PC-3 (cell line): ENCODE measurements around the gene COG5. TPM values are rescaled to one million over a fixed set of nuclear protein-coding genes. Genes with fewer than 3 reads are reported as not detected.

Experiments used
- ATAC-seq: fragments of 200-7000 bp; cut with Tn5 transposase; 2 replicates; pipeline ENCODE4 v1.9.1; 2020; ENCODE audit warnings: mild to moderate bottlenecking, moderate library complexity
- BruUV-seq: library from RNA; stranded (reverse); fragments of 400-500 nt; replicated peaks from 2 replicates; lab custom pipeline; 2021; lab: Mats Ljungman, UMichigan
- CTCF ChIA-PET: fragments of 300-600 bp; sonication (Branson Sonifier 250); formaldehyde crosslinking; loops from one replicate; lab custom pipeline; 2022; ENCODE audit warnings: antibody characterized with exemption; lab: Charles Lee
- POLR2A ChIA-PET: fragments of 300-600 bp; sonication (Branson Sonifier 250); formaldehyde crosslinking; loops from one replicate; lab custom pipeline; 2022; ENCODE audit warnings: antibody characterized with exemption; ENCODE audit not compliant: unreplicated experiment; lab: Charles Lee
- DNase-seq: peaks from one replicate; pipeline ENCODE4 v3.0.0-alpha.2; 2015
- H2AFZ ChIP-seq: fragments of 300-600 bp; sonication (generic); 2 replicates; pipeline ENCODE4 v1.6.0; 2016; ENCODE audit warnings: antibody characterized with exemption, low read length
- H3F3A ChIP-seq: fragments of 300-600 bp; sonication (generic); one replicate; pipeline ENCODE4 v1.6.0; 2017; ENCODE audit warnings: antibody characterized with exemption, low read length, control low read depth, mild to moderate bottlenecking; ENCODE audit not compliant: unreplicated experiment
- H3K27ac ChIP-seq: fragments of 300-600 bp; sonication (generic); 2 replicates; pipeline ENCODE4 v1.5.1; 2016; ENCODE audit warnings: mild to moderate bottlenecking, low read length
- H3K27me3 ChIP-seq: fragments of 300-600 bp; sonication (generic); 2 replicates; pipeline ENCODE4 v1.6.1; 2016; ENCODE audit warnings: low read length, mixed read lengths
- H3K36me3 ChIP-seq: fragments of 300-600 bp; sonication (generic); 2 replicates; pipeline ENCODE4 v1.6.1; 2016; ENCODE audit warnings: low read depth, mixed run types, low read length, mixed read lengths
- H3K4me1 ChIP-seq: fragments of 300-600 bp; sonication (generic); 2 replicates; pipeline ENCODE4 v1.5.1; 2016; ENCODE audit warnings: low read length; ENCODE audit not compliant: insufficient read depth
- H3K4me2 ChIP-seq: fragments of 300-600 bp; sonication (generic); 2 replicates; pipeline ENCODE4 v1.6.0; 2016; ENCODE audit warnings: low read length
- H3K4me3 ChIP-seq: fragments of 300-600 bp; sonication (generic); 2 replicates; pipeline ENCODE4 v1.5.1; 2016; ENCODE audit warnings: mild to moderate bottlenecking, low read length, mixed read lengths
- H3K79me2 ChIP-seq: fragments of 300-600 bp; sonication (generic); 2 replicates; pipeline ENCODE4 v1.6.1; 2017; ENCODE audit warnings: low read length, mixed read lengths
- H3K9ac ChIP-seq: fragments of 300-600 bp; sonication (generic); 2 replicates; pipeline ENCODE4 v1.6.0; 2016; ENCODE audit warnings: mild to moderate bottlenecking, low read length
- H3K9me2 ChIP-seq: fragments of 300-600 bp; sonication (generic); replicated peaks from 2 replicates; pipeline ENCODE4 v1.6.1; 2016; ENCODE audit warnings: mixed run types, low read length, mixed read lengths
- H3K9me3 ChIP-seq: fragments of 300-600 bp; sonication (generic); 2 replicates; pipeline ENCODE4 v1.6.1; 2016; ENCODE audit warnings: low read length, mixed read lengths
- H4K20me1 ChIP-seq: fragments of 300-600 bp; sonication (generic); 2 replicates; pipeline ENCODE4 v1.6.1; 2016; ENCODE audit warnings: low read length, mixed read lengths
- CTCF ChIP-seq: fragments of 300-600 bp; sonication (generic); conservative IDR thresholded peaks from 2 replicates; pipeline ENCODE4 v1.5.1; 2017; ENCODE audit warnings: antibody characterized with exemption, low read depth, mild to moderate bottlenecking, low read length
- EZH2 ChIP-seq: fragments of 300-600 bp; sonication (generic); IDR thresholded peaks from one replicate; pipeline ENCODE4 v1.6.1; 2017; ENCODE audit warnings: antibody characterized with exemption, mild to moderate bottlenecking, low read length; ENCODE audit not compliant: unreplicated experiment
- EZH2phosphoT487 ChIP-seq: fragments of 300-600 bp; sonication (generic); IDR thresholded peaks from 2 replicates; pipeline ENCODE4 v1.6.1; 2018; ENCODE audit warnings: mild to moderate bottlenecking, antibody characterized with exemption, low read length, borderline replicate concordance
- intact Hi-C: fragments of 100-400 bp; cut with micrococcal nuclease; formaldehyde crosslinking; loops from 2 replicates; pipeline ENCODE4 v1.9.0; 2023
- total RNA-seq: library from RNA; depleted of rRNA; stranded (reverse); fragments of >200 nt; gene quantifications from 2 replicates; pipeline ENCODE4 v1.2.3, GENCODE V29; 2014

The COG5 gene
- total RNA-seq, 1 experiment from 2014 or later = 51.7 TPM

GRCh38 chr7:107318523-107319160, 245.1 kb downstream of the COG5 start:
- H3F3A ChIP-seq = no peaks in the 10 kb centered on the region
- no peaks in the 10 kb centered on the region for H3K9me2 ChIP-seq
- no peaks in the 10 kb centered on the region for H3K27me3 ChIP-seq
- no peaks in the 10 kb centered on the region for H4K20me1 ChIP-seq
- ChIA-PET POLR2A (no interaction called here), CTCF (no interaction called here)
- H3K36me3 ChIP-seq = no peaks in the 10 kb centered on the region
- intact Hi-C loops = no loop called here
- H3K4me3 ChIP-seq = no peak overlapping the region
- TF ChIP-seq EZH2phosphoT487 (no peak), EZH2 (no peak), CTCF (no peak)
- H3K9ac ChIP-seq = no peak overlapping the region
- ATAC-seq = peak; percentile 78
- peak; percentile 57 for DNase-seq
- no TSS peak for BruUV-seq
- H3K9me3 ChIP-seq = no peaks in the 10 kb centered on the region
- peak overlapping the region; percentile 34; the same call in 1 of the 2 replicates for H3K27ac ChIP-seq
- H3K4me1 ChIP-seq = peaks cover 8% of the 10 kb centered on the region
- no peaks in the 10 kb centered on the region for H3K79me2 ChIP-seq
- H2AFZ ChIP-seq = no peak overlapping the region
- H3K4me2 ChIP-seq = no peak overlapping the region

- POLR2A ChIA-PET = no interaction called here
Measured at GRCh38 chr7:107315716-107316220, 248.0 kb downstream of the COG5 start.

More at GRCh38 chr7:107315716-107316220, 248.0 kb downstream of the COG5 start:
- Histone ChIP-seq H3K9me2 (no peaks in the 10 kb centered on the region), H3K79me2 (no peaks in the 10 kb centered on the region), H3K9me3 (no peaks in the 10 kb centered on the region), H3K9ac (no peak overlapping the region), H3K27me3 (no peaks in the 10 kb centered on the region), H3K4me1 (peaks cover 8% of the 10 kb centered on the region), H4K20me1 (no peaks in the 10 kb centered on the region), H2AFZ (no peak overlapping the region), H3F3A (no peaks in the 10 kb centered on the region), H3K27ac (no peak overlapping the region), H3K4me2 (no peak overlapping the region), H3K4me3 (no peak overlapping the region), H3K36me3 (no peaks in the 10 kb centered on the region)
- TF ChIP-seq CTCF (no peak), EZH2phosphoT487 (no peak), EZH2 (no peak)
- BruUV-seq = no TSS peak
- no peak for ATAC-seq
- no peak for DNase-seq
- CTCF ChIA-PET = no interaction called here
- intact Hi-C loops = no loop called here
